IPS-NIHi7 (cell line): ENCODE measurements around the gene ETV3.
"Not testable (repeated sequence)": the region's sequence is repeated elsewhere in the genome, so short reads cannot be mapped to it uniquely, and the experiment has no call there.

Experiments
- DNase-seq: peaks from one replicate; pipeline ENCODE4 v3.0.0; 2012; ENCODE audit warnings: mixed read lengths; ENCODE audit errors: extremely low spot score

ETV3 gene

GRCh38 chr1:157112186-157112867 lies 25.9 kb downstream of the ETV3 start:
- DNase-seq, result no peak

GRCh38 chr1:157111396-157112165 lies 26.6 kb downstream of the ETV3 start:
- peak; percentile 85 for DNase-seq

GRCh38 chr1:157110686-157111085 lies 27.5 kb downstream of the ETV3 start:
- DNase-seq, result no peak

- DNase-seq, result no peak
These were observed 28.2 kb downstream of the ETV3 start for GRCh38 chr1:157110003-157110402.

GRCh38 chr1:157108448-157108847 lies 29.7 kb downstream of the ETV3 start:
- DNase-seq, result no peak

- DNase-seq, result peak; percentile 45
These were observed 30.5 kb downstream of the ETV3 start for GRCh38 chr1:157107702-157108101.

- no peak for DNase-seq
These were observed 31.4 kb downstream of the ETV3 start for GRCh38 chr1:157106813-157107189.

GRCh38 chr1:157105988-157106812 lies 32.0 kb downstream of the ETV3 start:
- no peak for DNase-seq

- no peak for DNase-seq
These were observed 32.8 kb downstream of the ETV3 start for GRCh38 chr1:157105298-157105987.

- no peak for DNase-seq
These were observed 33.4 kb downstream of the ETV3 start for GRCh38 chr1:157104598-157105293.

GRCh38 chr1:157103268-157103667 lies 34.9 kb downstream of the ETV3 start:
- DNase-seq, result no peak

GRCh38 chr1:157101149-157101548 lies 37.0 kb downstream of the ETV3 start:
- no peak for DNase-seq

GRCh38 chr1:157099633-157100009 lies 38.6 kb downstream of the ETV3 start, which contains the start of gene ETV3L:
Gene ETV3L (minus strand): TSS chr1:157099808. CDS start chr1:157099523, 285 bp downstream.
- no peak for DNase-seq

GRCh38 chr1:157098987-157099632 lies 39.1 kb downstream of the ETV3 start:
- not testable (repeated sequence) for DNase-seq

GRCh38 chr1:157098519-157098918 lies 39.7 kb downstream of the ETV3 start:
- no peak for DNase-seq

GRCh38 chr1:157097692-157098091 lies 40.5 kb downstream of the ETV3 start:
- DNase-seq, result no peak

- DNase-seq, result no peak
These were observed 41.3 kb downstream of the ETV3 start for GRCh38 chr1:157096881-157097280.

- DNase-seq, result no peak
These were observed 42.6 kb downstream of the ETV3 start for GRCh38 chr1:157095551-157095950.

- DNase-seq, result no peak
These were observed 43.1 kb downstream of the ETV3 start for GRCh38 chr1:157095091-157095490.

- no peak for DNase-seq
These were observed 45.4 kb downstream of the ETV3 start for GRCh38 chr1:157092831-157093230.
